HepG2 (cell line): ENCODE results near the gene TMEM131L. TPM values are rescaled to one million over a fixed set of nuclear protein-coding genes. Genes with fewer than 3 reads are reported as not detected.

ENCODE experiments used
- FOXK2 ChIP-seq: fragments of 450-650 bp; IDR thresholded peaks from 2 replicates; pipeline ENCODE4 v1.6.1; 2016
- HHEX ChIP-seq: IDR thresholded peaks from 2 replicates; pipeline ENCODE4 v1.6.1; 2016; ENCODE audit warnings: control low read depth
- HMGA1 ChIP-seq: sonication (generic); formaldehyde crosslinking; conservative IDR thresholded peaks from 2 replicates; pipeline ENCODE4 v1.4.0; 2020; ENCODE audit warnings: missing genetic modification reagents
- HNF4G ChIP-seq, 2 experiments: sonication (generic) in 1 of 2; formaldehyde crosslinking in 1 of 2; IDR thresholded peaks; 2 replicates each; pipeline versions ENCODE4 v1.4.0 to v1.6.1; 2011 to 2020; ENCODE audit warnings: borderline replicate concordance in 2 of 2, low read depth in 2 of 2, mild to moderate bottlenecking in 2 of 2, low read length in 1 of 2, missing genetic modification reagents in 1 of 2, moderate library complexity in 1 of 2
- HOXD1 ChIP-seq: sonication (generic); formaldehyde crosslinking; IDR thresholded peaks from 2 replicates; pipeline ENCODE4 v1.5.0; 2020; ENCODE audit warnings: missing genetic modification reagents
- IRX3 ChIP-seq: sonication (generic); formaldehyde crosslinking; IDR thresholded peaks from 2 replicates; pipeline ENCODE4 v1.8.1; 2023; ENCODE audit warnings: mild to moderate bottlenecking, low read depth, missing genetic modification reagents, borderline replicate concordance
- KAT2B ChIP-seq: fragments of 150-350 bp; IDR thresholded peaks from 2 replicates; pipeline ENCODE4 v1.6.1; 2014; ENCODE audit warnings: low read depth, low read length, borderline replicate concordance
- NFE2 ChIP-seq: sonication (generic); formaldehyde crosslinking; IDR thresholded peaks from 2 replicates; pipeline ENCODE4 v1.4.0; 2020; ENCODE audit warnings: missing genetic modification reagents
- NR2F1 ChIP-seq, 2 experiments: fragments of 450-650 bp in 1 of 2; formaldehyde crosslinking in 1 of 2; IDR thresholded peaks; 2 replicates each; pipeline versions ENCODE4 v1.5.0 to v1.6.1; 2016 to 2020; ENCODE audit warnings: mild to moderate bottlenecking in 1 of 2, missing compliant biosample characterization in 1 of 2, missing genetic modification reagents in 1 of 2, moderate library complexity in 1 of 2
- PHF8 ChIP-seq: sonication (generic); formaldehyde crosslinking; IDR thresholded peaks from 2 replicates; pipeline ENCODE4 v1.5.0; 2020; ENCODE audit warnings: missing genetic modification reagents
- POLR2A ChIP-seq, 2 experiments: IDR thresholded peaks; 2 replicates each; pipeline ENCODE4 v1.6.1; 2011; ENCODE audit warnings: low read depth in 2 of 2, low read length in 2 of 2, mild to moderate bottlenecking in 1 of 2, moderate library complexity in 1 of 2; ENCODE audit not compliant: insufficient read depth in 1 of 2
- SAP130 ChIP-seq: IDR thresholded peaks from 2 replicates; pipeline ENCODE4 v1.6.1; 2016; ENCODE audit warnings: low read depth
- SOX5 ChIP-seq: IDR thresholded peaks from 2 replicates; pipeline ENCODE4 v1.6.1; 2016; ENCODE audit warnings: borderline replicate concordance
- TFAP4 ChIP-seq: sonication (generic); IDR thresholded peaks from 2 replicates; pipeline ENCODE4 v1.6.1; 2016; ENCODE audit warnings: low read depth, borderline replicate concordance
- XBP1 ChIP-seq: sonication (generic); formaldehyde crosslinking; IDR thresholded peaks from 2 replicates; pipeline ENCODE4 v1.5.0; 2020; ENCODE audit warnings: missing genetic modification reagents
- ZBTB37 ChIP-seq: sonication (generic); formaldehyde crosslinking; IDR thresholded peaks from 2 replicates; pipeline ENCODE4 v1.4.0; 2020; ENCODE audit warnings: mild to moderate bottlenecking, missing genetic modification reagents
- ZFP90 ChIP-seq: sonication (generic); formaldehyde crosslinking; IDR thresholded peaks from 2 replicates; pipeline ENCODE4 v1.8.0; 2022; ENCODE audit warnings: missing genetic modification reagents, mild to moderate bottlenecking, inconsistent platforms, borderline replicate concordance
- ZNF207 ChIP-seq: fragments of 450-650 bp; IDR thresholded peaks from 2 replicates; pipeline ENCODE4 v1.6.1; 2016; ENCODE audit warnings: antibody characterized with exemption, borderline replicate concordance
- ZNF253 ChIP-seq: sonication (generic); formaldehyde crosslinking; IDR thresholded peaks from 2 replicates; pipeline ENCODE4 v1.8.0; 2022; ENCODE audit warnings: mild to moderate bottlenecking, missing genetic modification reagents, borderline replicate concordance
- ZNF282 ChIP-seq: fragments of 450-650 bp; IDR thresholded peaks from 2 replicates; pipeline ENCODE4 v1.6.1; 2018; ENCODE audit not compliant: partially characterized antibody
- ZNF343 ChIP-seq: sonication (generic); formaldehyde crosslinking; IDR thresholded peaks from 2 replicates; pipeline ENCODE4 v1.4.0; 2020; ENCODE audit warnings: mild to moderate bottlenecking, missing genetic modification reagents
- ZNF749 ChIP-seq: sonication (generic); formaldehyde crosslinking; IDR thresholded peaks from 2 replicates; pipeline ENCODE4 v1.8.0; 2022; ENCODE audit warnings: mild to moderate bottlenecking, missing genetic modification reagents, moderate library complexity, borderline replicate concordance
- ZNF768 ChIP-seq: sonication (generic); formaldehyde crosslinking; IDR thresholded peaks from 2 replicates; pipeline ENCODE4 v1.4.0; 2020; ENCODE audit warnings: missing genetic modification reagents
- ZNF777 ChIP-seq: sonication (generic); formaldehyde crosslinking; IDR thresholded peaks from 2 replicates; pipeline ENCODE4 v1.4.0; 2020; ENCODE audit warnings: missing genetic modification reagents
- ZNF781 ChIP-seq: sonication (generic); formaldehyde crosslinking; IDR thresholded peaks from 2 replicates; pipeline ENCODE4 v1.5.1; 2020; ENCODE audit warnings: borderline replicate concordance, mild to moderate bottlenecking, missing genetic modification reagents; ENCODE audit errors: not compliant biosample characterization
- polyA plus RNA-seq, 8 experiments: library from polyadenylated mRNA; depleted of rRNA in 3 of 8; stranded (reverse) in 7 of 8; unstranded in 1 of 8; fragments of >200 nt; fragmentation: Illumina TruSeq in 4 of 8; extraction: Trizol in 4 of 8; gene quantifications; 2 replicates each; pipeline versions ENCODE4 v1.2.1 to v1.2.3, GENCODE V29; 2011 to 2016; ENCODE audit warnings: low read depth in 4 of 8, missing spikeins in 1 of 8, mixed read lengths in 1 of 8; ENCODE audit not compliant: insufficient read depth in 1 of 8
- total RNA-seq, 5 experiments: library from RNA; depleted of rRNA; stranded (reverse); fragments of >200 nt; fragmentation: Illumina TruSeq; extraction: Trizol; gene quantifications; 2 replicates each; pipeline ENCODE4 v1.2.3, GENCODE V29; 2016; ENCODE audit warnings: low read depth in 1 of 5
- TF ChIP-seq, protein P1 (sequence below): sonication (generic); formaldehyde crosslinking; IDR thresholded peaks from 2 replicates; pipeline ENCODE4 v1.8.1; 2023; ENCODE audit warnings: mild to moderate bottlenecking, missing genetic modification reagents
- TF ChIP-seq, protein P2 (sequence below): sonication (generic); formaldehyde crosslinking; IDR thresholded peaks from 2 replicates; pipeline ENCODE4 v1.8.0; 2022; ENCODE audit warnings: mild to moderate bottlenecking, missing genetic modification reagents; ENCODE audit not compliant: insufficient replicate concordance

Gene TMEM131L
- total and polyA plus RNA-seq, 2 of the 13 experiments (the other 11 are each of a cell fraction or from before 2014, with no cell fraction given), result 2.2 to 4.5 TPM

DNA sequence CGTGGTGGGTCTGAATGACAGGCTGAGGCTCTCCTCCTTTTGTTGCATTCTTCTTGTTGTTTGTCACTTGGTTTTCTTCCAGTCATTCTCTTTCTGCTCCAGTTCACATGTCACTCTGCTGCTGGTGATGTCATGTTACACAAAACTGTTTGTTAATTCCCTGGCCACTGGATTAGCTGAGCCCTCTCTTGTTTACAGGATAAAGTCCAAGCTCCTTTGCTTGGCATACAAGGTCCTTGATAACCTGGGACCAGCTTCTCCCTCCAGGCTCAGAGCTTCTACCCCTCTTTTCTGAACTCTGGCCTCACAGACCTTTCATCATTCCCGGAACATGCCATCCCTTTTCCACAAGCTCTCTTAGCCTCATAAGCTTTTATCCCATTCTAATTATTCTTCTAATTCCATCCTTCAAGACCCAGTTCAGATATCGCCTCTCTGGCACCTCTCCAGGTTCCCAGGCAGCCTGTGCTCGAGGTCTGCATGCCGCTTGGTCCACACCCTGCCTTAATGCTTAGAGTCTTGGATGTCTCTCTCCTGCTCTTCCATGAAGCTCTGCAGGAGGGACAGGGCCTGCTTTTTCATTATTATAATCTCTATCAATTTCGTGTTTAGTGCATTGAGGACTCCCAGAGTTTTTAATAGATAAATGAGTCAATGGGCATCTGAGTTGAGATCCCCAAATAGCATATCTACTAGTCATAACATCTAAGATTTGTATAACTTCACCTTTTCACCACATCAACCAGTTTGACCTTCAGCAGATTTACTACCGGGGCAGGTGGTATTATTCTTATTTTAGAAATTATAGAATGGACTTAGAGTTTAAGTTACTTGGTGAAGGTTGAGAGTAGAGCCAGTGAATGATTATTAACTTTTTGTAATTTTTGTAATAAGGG lies 98.7 kb downstream of the TMEM131L start (continued):
- no peak for TF ChIP-seq ZBTB37
- TF ChIP-seq HHEX, result peak; percentile 40; the same call in 1 of the 2 replicates
- TF ChIP-seq SOX5 (CRISPR knock-in tag), result peak; percentile 96
- TF ChIP-seq ZNF768 (CRISPR knock-in tag), result no peak
- no peak for TF ChIP-seq ZNF343 (CRISPR knock-in tag)
- TF ChIP-seq NFE2 (CRISPR knock-in tag), result no peak
- TF ChIP-seq HNF4G (IDR thresholded peaks at IDR 0.05; ENCODE audit: borderline replicate concordance, low read depth, low read length), result peak; percentile 95
- peak; percentile 97 for TF ChIP-seq HNF4G (CRISPR knock-in tag; IDR thresholded peaks at IDR 0.05; ENCODE audit: borderline replicate concordance, low read depth)
- no peak for TF ChIP-seq ZNF282
- TF ChIP-seq, protein P1, sequence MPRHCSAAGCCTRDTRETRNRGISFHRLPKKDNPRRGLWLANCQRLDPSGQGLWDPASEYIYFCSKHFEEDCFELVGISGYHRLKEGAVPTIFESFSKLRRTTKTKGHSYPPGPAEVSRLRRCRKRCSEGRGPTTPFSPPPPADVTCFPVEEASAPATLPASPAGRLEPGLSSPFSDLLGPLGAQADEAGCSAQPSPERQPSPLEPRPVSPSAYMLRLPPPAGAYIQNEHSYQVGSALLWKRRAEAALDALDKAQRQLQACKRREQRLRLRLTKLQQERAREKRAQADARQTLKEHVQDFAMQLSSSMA (CRISPR knock-in tag), result no peak
- TF ChIP-seq POLR2A (IDR thresholded peaks at IDR 0.05; ENCODE audit: insufficient read depth in 1 of 2, low read depth in 2 of 2, low read length in 2 of 2), result no peak; a peak in 2 of 4 replicates
- TF ChIP-seq ZNF749 (CRISPR knock-in tag), result no peak
- no peak for TF ChIP-seq IRX3 (CRISPR knock-in tag)
- no peak for TF ChIP-seq ZNF253 (CRISPR knock-in tag)
- no peak for TF ChIP-seq ZFP90 (CRISPR knock-in tag)
- TF ChIP-seq HOXD1 (CRISPR knock-in tag), result no peak
- peak; percentile 35; the same call in 1 of the 2 replicates for TF ChIP-seq TFAP4
- no peak for TF ChIP-seq ZNF207
- TF ChIP-seq PHF8 (CRISPR knock-in tag), result no peak
- TF ChIP-seq HMGA1 (CRISPR knock-in tag), result no peak
- TF ChIP-seq, protein P2, sequence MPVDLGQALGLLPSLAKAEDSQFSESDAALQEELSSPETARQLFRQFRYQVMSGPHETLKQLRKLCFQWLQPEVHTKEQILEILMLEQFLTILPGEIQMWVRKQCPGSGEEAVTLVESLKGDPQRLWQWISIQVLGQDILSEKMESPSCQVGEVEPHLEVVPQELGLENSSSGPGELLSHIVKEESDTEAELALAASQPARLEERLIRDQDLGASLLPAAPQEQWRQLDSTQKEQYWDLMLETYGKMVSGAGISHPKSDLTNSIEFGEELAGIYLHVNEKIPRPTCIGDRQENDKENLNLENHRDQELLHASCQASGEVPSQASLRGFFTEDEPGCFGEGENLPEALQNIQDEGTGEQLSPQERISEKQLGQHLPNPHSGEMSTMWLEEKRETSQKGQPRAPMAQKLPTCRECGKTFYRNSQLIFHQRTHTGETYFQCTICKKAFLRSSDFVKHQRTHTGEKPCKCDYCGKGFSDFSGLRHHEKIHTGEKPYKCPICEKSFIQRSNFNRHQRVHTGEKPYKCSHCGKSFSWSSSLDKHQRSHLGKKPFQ (CRISPR knock-in tag), result no peak
- peak; percentile 50 to 69; a peak in 3 of 4 replicates for TF ChIP-seq NR2F1 (CRISPR knock-in tag; IDR thresholded peaks at IDR 0.05)
- TF ChIP-seq ZNF781 (CRISPR knock-in tag), result peak; percentile 57
- no peak for TF ChIP-seq KAT2B
- TF ChIP-seq FOXK2, result peak; percentile 96
- no peak for TF ChIP-seq ZNF777
- TF ChIP-seq SAP130 (CRISPR knock-in tag), result peak; percentile 85
- no peak for TF ChIP-seq XBP1 (CRISPR knock-in tag)
